Left hindlimb (tissue), 1 donor: ENCODE measurements around the gene PDE6H.

Experiments
- DNase-seq: peaks from one replicate; pipeline ENCODE4 v3.0.0-alpha.2; 2018

PDE6H gene

GRCh38 chr12:14952299-14952921 is 20.4 kb upstream of the PDE6H start:
- no peak for DNase-seq

DNA sequence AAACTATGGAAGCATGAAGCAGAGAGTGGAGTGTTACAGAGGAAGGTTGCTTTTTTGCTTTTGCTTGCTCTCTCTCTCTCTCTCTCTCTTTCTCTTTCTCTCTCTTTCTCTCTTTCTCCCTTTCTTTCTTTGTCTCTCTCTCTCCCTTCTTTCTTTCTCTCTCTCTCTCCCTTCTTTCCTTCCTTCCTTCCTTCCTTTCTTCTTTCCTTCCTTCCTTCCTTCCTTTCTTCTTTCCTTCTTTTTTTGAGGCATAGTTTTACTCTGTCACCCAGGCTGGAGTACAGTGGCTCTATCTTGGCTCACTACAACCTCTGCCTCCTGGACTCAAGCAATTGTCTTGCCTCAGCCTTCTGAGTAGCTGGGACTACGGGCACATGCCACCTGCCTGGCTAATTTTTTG is 19.1 kb upstream of the PDE6H start:
- no peak for DNase-seq

GRCh38 chr12:14954269-14954668 is 18.6 kb upstream of the PDE6H start:
- no peak for DNase-seq

DNA sequence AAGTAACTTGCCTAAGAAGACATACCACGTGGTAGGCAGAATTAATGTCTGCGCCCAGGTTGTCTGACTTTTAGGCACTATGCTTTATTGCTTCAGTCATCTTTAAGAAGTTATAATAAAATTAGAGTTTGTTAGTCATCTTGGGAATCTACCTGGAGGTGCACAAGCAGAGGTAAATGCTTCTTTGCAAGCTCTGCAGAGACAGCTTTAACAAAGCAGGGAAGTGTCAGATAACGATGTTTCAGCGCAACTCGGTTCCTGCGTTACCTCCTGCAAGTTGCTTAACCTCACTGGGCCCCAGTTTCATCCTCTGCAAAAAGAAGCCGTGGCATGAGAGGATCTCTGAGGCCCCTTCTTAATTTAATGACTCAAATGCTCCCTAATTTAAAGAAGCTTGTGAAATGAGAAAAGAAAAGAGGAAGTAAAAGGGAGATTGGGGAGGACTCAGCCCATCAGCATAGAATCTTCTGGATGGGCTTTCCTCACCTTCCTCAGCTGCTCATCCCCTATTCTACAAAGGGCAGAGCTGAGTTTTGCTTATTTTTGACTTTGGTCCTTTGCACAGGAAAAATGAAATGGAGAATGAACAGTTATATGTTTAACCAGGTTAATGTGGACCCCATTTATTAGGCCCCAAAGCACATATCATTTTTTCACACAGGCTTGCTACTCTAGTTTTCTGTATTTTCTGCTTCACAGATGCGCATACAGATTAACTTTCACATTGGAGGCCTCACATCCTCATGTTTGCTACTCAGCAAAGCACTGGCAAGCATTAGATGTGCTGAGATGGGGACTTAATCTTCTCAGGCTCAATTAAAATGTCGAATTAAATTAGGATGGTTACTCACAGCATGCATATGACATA is 16.6 kb upstream of the PDE6H start:
- DNase-seq = no peak

- no peak for DNase-seq
Observed at GRCh38 chr12:14956905-14957304, 15.9 kb upstream of the PDE6H start.

DNA sequence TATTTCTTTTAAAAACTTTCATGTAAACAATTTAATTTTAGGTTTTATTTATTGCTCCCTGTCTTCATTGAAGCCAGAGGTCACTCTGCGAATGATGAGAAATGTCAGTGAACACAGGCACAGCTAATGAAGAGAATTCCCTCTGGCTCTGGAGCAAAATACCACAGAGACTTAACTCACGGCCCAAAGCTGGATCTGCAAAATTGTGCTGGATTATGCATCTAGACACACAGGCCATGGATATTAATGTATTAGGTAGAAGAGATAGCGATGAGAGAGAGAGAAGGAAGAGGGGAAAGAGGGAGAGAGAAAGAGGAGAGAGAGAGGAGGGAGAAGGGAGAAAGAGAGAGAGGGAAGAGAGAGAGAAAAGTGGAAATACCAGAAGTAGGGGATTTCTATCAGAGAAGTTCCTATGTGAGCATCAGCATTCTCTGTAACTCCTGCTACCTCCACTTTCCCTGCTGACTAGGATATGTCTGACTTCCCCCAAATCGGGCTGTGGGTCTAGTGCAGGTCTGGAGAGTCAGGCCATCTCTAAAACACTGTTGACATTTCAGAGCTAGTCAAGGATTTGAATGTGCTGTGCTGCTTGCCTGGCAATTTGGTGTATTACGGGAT is 15.2 kb upstream of the PDE6H start:
- DNase-seq = no peak

DNA sequence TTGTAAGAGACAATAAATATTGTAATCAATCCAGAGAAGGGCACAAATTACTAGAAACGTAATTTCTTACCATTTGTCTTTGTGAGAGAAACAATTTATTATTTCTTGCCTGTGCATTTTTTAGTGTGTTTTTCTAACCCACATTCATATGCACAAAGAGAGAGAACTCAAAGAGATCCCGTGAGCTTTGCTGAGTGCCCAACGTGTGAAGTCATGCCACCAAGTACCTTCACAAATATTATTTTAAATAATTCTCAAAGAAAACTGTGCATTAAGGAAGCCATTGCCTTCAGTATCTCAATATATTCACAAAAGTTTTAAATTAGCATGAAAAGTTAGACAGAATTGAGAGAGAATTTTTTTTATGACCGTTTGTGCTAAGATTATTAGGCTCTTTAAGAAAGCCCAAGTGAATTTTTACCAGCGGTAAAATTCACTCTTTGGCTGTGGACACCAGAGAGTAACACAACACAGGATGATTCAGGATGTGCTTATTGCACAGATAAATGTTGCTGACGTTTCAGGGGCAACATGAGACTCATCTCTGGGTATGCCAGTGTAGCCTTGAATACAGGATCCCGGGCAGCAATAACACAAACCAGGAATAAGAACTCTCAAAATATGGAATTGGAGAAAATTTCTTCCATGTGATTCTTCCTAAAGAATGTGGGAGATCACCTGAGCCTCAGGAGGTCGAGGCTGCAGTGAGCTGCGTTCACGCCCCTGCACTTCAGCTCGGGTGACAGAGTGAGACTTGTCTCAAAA is 14.3 kb upstream of the PDE6H start:
- no peak for DNase-seq

- no peak for DNase-seq
Observed at GRCh38 chr12:14959126-14959440, 13.8 kb upstream of the PDE6H start.

DNA sequence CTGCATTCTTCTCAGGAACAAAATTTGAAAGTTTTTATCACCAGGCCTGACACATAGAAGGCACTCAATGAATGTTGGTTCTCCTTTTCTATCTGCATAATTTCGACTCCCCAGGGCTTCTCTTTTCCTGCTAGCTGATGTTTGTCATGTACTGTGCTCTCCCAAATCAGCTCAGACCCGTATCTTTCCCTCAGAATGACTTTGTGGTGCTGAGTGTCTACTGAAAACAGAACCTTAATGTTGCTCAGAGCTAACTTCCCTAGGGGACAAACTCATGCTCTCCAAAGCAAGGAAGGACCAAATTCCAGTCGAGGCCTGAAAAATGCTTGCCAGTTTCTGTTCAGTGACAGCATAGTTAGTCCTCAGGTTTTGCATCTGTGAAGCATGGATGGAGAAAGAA is 13.4 kb upstream of the PDE6H start:
- DNase-seq = no peak

GRCh38 chr12:14959916-14960496 is 12.8 kb upstream of the PDE6H start:
- no peak for DNase-seq

GRCh38 chr12:14960548-14961465 is 12.0 kb upstream of the PDE6H start:
- DNase-seq = no peak

DNA sequence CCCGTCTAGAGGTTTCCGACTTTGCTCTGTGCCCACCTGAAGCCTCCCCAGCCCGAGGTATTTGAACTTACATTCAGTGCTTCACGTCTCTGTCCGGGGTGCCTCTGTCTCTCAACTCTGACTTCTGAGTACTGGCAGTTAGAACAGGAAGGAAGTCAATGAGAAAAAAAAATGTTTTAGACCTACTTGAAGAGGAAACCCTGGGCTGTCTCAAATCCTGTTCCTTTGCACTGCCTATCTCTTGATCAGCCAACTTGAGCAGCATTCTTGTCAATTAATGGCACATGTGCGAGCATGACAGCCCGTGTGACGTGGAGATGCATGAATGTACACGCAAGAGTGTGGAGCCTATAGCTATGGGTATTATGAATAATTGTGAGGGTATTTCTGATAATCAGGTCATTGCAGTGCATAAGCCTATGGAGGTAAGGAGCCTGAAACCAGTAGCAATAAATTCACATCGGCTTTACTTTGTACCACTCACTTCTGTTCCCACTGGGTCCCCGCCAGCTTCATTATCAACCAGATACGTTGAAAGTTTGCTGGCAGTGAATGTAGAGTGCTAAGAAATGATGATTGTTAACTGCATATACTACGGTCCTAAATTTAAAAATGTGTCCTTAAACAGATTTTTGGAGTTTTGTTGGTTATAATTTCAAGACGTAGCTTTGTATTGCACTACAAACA is 11.2 kb upstream of the PDE6H start, which contains the start of gene ARHGDIB:
Gene ARHGDIB, minus strand, starts transcription at position 136 of the 687 bp plus-strand sequence. CDS start 10,889 bp downstream, outside the sequence.
- no peak for DNase-seq

DNA sequence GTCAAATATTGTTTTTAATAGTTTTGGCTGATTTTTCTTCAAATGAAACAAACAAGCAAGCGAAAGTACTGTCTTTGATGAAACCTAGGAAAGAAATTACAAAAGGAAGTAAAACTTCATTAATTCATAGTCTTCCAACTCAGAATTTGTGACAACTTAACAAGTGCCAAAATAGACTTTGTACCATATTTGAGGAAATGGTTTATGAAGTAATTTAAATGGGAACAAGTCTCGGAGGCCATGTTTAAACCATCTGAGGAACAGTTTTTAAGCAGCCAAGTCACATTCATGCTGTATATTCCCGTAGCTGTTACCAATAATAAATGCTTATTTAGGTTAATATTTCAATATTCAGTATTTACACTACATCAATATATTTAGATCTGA is 10.7 kb upstream of the PDE6H start:
- no peak for DNase-seq

DNA sequence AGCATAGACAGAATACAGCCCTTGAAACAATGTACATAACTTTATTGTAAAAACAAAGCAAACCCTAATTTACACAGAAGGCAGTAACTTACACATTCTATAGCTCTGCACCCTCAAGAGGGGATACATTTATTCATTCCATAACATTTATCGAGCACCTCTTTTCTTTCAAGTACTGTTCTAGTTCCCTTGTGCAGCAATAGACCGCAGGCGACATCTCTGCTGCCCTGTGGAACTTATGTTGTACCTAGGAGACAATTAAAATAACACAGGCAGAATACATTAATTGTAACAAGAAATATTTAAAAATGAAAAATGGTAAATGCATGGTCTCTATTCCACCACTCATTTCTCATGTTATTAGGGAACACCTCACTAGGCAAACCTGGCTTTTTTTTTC is 10.0 kb upstream of the PDE6H start:
- DNase-seq = no peak

GRCh38 chr12:14963520-14963919 is 9.3 kb upstream of the PDE6H start:
- DNase-seq = no peak

DNA sequence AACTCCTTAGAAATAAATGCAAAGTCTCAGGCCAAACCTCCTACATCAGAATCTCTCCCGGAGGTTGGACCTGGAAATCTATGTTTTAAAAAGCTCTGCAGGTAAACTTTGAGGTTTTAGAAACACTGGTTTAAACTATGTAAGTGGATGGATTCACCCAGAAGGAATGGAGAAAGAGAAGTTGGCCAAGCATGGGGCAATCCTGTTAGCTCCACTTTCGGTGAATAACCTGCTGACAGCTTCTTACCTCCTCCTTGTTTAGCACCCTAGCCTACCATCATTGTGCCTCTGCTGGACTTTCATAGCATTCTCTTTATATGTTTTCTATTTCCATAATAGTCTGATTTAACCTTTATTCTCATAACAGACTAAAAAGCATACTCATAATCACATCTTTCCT is 8.4 kb upstream of the PDE6H start:
- no peak for DNase-seq

- DNase-seq = no peak
Observed at GRCh38 chr12:14965221-14965620, 7.6 kb upstream of the PDE6H start.

DNA sequence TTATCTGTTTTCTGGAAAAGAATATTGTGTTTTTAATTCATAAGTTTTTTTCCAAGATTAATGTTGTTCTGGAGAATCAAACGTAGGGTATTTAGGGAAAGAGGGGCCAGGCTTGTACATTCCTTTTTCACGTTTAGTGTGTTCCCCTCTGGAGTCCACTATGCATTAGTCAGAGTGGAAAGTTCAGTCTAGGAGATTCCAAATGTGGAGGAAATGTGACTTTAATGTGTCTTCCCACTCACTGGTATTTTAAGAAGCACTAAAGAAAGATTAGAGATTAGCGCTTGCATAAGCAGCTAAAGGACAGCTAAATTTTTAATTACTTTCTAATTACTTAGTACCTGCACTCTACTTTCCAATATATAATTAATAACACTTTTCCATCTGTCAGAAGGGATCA is 4.4 kb upstream of the PDE6H start:
- DNase-seq = no peak

- no peak for DNase-seq
Observed at GRCh38 chr12:14970473-14970872, 2.4 kb upstream of the PDE6H start.

DNA sequence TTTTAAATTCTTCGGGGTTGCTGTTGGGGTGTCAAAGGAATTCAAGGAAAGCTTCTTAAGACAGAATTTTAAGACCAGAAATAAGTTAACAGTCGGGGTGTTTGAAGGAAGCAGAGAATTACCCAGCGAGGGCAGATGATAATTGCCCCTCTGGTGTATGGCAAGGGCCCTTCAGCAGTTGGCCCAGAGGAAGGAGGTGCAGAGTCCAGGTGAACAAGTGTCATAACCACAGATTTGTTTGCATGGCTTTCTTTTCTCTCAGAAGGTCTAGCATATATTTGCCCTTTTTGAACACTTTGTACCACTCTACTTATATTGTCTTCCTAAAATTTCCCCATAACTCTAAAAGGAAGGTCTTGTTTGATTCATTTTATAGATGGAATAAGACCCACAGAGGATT is 1.8 kb downstream of the PDE6H start:
- no peak for DNase-seq

DNA sequence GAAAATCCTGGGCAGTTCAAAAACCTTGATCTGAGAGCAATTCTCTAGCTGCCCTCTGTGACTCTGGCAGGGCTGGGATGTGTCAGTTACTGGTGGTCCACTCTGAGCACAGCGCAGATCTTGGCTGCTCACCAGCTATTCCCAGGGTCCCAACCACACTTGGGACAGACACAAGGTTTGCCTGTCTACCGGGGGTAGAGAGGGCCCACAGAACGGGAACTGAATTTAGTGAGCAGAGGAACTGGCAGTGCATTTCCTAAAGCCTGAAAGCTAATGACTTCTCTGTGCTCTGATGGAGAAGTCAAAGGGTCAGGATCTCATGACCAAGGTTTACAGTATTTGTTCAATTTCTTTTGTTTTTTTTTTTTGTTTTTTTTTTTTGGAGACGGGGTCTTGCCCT is 2.6 kb downstream of the PDE6H start:
- no peak for DNase-seq
